ENCODE results near the gene MEPCE. TPM values are rescaled to one million over a fixed set of nuclear protein-coding genes. Genes with fewer than 3 reads are reported as not detected.

Gene MEPCE
- total and polyA plus RNA-seq, 9 of the 15 experiments (the other 6 are each of a cell fraction or from before 2014, with no cell fraction given): 10.9 to 76.3 (median 44.1) TPM

- TF ChIP-seq TEAD4 (IDR thresholded peaks at IDR 0.05; ENCODE audit: low read length) (peak; percentile 67), TEAD4 (CRISPR knock-in tag; IDR thresholded peaks at IDR 0.05; ENCODE audit: borderline replicate concordance) (no peak), ZNF134 (CRISPR knock-in tag; conservative IDR thresholded peaks at IDR 0.05) (no peak), ETV5 (CRISPR knock-in tag; IDR thresholded peaks at IDR 0.05; ENCODE audit: low read depth) (peak; percentile 38; the same call in 1 of the 2 replicates), NCOR1 (IDR thresholded peaks at IDR 0.05) (peak; percentile 7; the same call in 1 of the 2 replicates), TEAD1 (CRISPR knock-in tag; IDR thresholded peaks at IDR 0.05) (0 out of 4 replicates have a peak, but pooled peaks of 1 of the 2 experiments have one; percentile 23), KLF1 (tag; IDR thresholded peaks at IDR 0.05) (no peak), SMARCC2 (IDR thresholded peaks at IDR 0.05; ENCODE audit: low read depth) (peak; percentile 46; the same call in 1 of the 2 replicates), NONO (IDR thresholded peaks at IDR 0.05; ENCODE audit: low read depth in 2 of 2, low read length in 1 of 2) (no peak), CREM (IDR thresholded peaks at IDR 0.05; ENCODE audit: low read depth) (0 out of 2 replicates have a peak, but pooled peaks have one; percentile 45), POLR2A (conservative IDR thresholded peaks at IDR 0.05) (0 out of 2 replicates have a peak, but pooled peaks have one; percentile 31), GABPB1 (CRISPR knock-in tag; IDR thresholded peaks at IDR 0.05) (peak; percentile 48; the same call in 1 of the 2 replicates), ARID1B (IDR thresholded peaks at IDR 0.05) (peak; percentile 87), ATF3 (IDR thresholded peaks at IDR 0.05) (peak; percentile 72), ATF3 (CRISPR knock-in tag; conservative IDR thresholded peaks at IDR 0.05) (no peak; the same call in 1 of the 2 replicates), HDAC1 (IDR thresholded peaks at IDR 0.05) (peak in 1 of 2 experiments; percentile 54; a peak in 1 of 4 replicates), ZNF184 (CRISPR knock-in tag; IDR thresholded peaks at IDR 0.05) (no peak), TBL1XR1 (IDR thresholded peaks at IDR 0.05; ENCODE audit: low read length in 2 of 2) (0 out of 4 replicates have a peak, but pooled peaks of 1 of the 2 experiments have one; percentile 12), SPI1 (IDR thresholded peaks at IDR 0.05; ENCODE audit: borderline replicate concordance, low read depth, low read length) (peak; percentile 73), MIER1 (IDR thresholded peaks at IDR 0.05; ENCODE audit: low read depth) (0 out of 2 replicates have a peak, but pooled peaks have one; percentile 26), ZBTB7A (IDR thresholded peaks at IDR 0.05; ENCODE audit: borderline replicate concordance, control insufficient read depth, low read depth, low read length) (peak; percentile 50), RCOR1 (IDR thresholded peaks at IDR 0.05; ENCODE audit: borderline replicate concordance in 1 of 2, low read depth in 2 of 2, low read length in 2 of 2) (peak in 1 of 2 experiments; percentile 53; a peak in 1 of 4 replicates), CBFA2T2 (conservative IDR thresholded peaks at IDR 0.05) (peak; percentile 78), BHLHE40 (IDR thresholded peaks at IDR 0.05; ENCODE audit: low read length) (peak; percentile 78), TFAP4 (CRISPR knock-in tag; IDR thresholded peaks at IDR 0.05; ENCODE audit: borderline replicate concordance) (peak; percentile 61; the same call in 1 of the 2 replicates), ZNF586 (CRISPR knock-in tag; conservative IDR thresholded peaks at IDR 0.05) (no peak)
- TF ChIP-seq, protein P1, sequence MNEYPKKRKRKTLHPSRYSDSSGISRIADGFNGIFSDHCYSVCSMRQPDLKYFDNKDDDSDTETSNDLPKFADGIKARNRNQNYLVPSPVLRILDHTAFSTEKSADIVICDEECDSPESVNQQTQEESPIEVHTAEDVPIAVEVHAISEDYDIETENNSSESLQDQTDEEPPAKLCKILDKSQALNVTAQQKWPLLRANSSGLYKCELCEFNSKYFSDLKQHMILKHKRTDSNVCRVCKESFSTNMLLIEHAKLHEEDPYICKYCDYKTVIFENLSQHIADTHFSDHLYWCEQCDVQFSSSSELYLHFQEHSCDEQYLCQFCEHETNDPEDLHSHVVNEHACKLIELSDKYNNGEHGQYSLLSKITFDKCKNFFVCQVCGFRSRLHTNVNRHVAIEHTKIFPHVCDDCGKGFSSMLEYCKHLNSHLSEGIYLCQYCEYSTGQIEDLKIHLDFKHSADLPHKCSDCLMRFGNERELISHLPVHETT (CRISPR knock-in tag; conservative IDR thresholded peaks at IDR 0.05 in 1 of 2, IDR thresholded peaks at IDR 0.05 in 1 of 2): peak in 1 of 2 experiments; percentile 56; a peak in 1 of 4 replicates
These were observed 43.3 kb downstream of the MEPCE start (continued) for GRCh38 chr7:100472854-100473499.
